Skeletal muscle cell (primary cell): Measurements from ENCODE around the gene RAB32.
"Not testable (repeated sequence)": the region's sequence is repeated elsewhere in the genome, so short reads cannot be mapped to it uniquely, and the experiment has no call there.

ENCODE experiments used
- DNase-seq: peaks from one replicate; pipeline ENCODE4 v3.0.0-alpha.2; 2010; ENCODE audit warnings: low read depth
- H3K4me3 ChIP-seq: 2 replicates; pipeline ENCODE4 v1.5.1; 2011; ENCODE audit warnings: low read depth, mild to moderate bottlenecking, control low read depth, low read length, moderate library complexity

The RAB32 gene

GRCh38 chr6:146543211-146543939 is at the start of gene RAB32:
RAB32 (plus strand) TSS chr6:146543833; CDS start chr6:146543872, 39 bp downstream.
- H3K4me3 ChIP-seq, result peak within 1 kb of the TSS; percentile 80
- DNase-seq, result peak; percentile 77

GRCh38 chr6:146498309-146498708 is 45.3 kb upstream of the RAB32 start:
- H3K4me3 ChIP-seq, result no peak overlapping the region
- DNase-seq, result no peak

GRCh38 chr6:146503096-146503495 is 40.5 kb upstream of the RAB32 start:
- no peak for DNase-seq
- no peak overlapping the region for H3K4me3 ChIP-seq

GRCh38 chr6:146515212-146515611 is 28.4 kb upstream of the RAB32 start:
- no peak overlapping the region for H3K4me3 ChIP-seq
- no peak for DNase-seq

- no peak for DNase-seq
- H3K4me3 ChIP-seq, result no peak overlapping the region
Measured at GRCh38 chr6:146526192-146526591, 17.4 kb upstream of the RAB32 start.

DNA sequence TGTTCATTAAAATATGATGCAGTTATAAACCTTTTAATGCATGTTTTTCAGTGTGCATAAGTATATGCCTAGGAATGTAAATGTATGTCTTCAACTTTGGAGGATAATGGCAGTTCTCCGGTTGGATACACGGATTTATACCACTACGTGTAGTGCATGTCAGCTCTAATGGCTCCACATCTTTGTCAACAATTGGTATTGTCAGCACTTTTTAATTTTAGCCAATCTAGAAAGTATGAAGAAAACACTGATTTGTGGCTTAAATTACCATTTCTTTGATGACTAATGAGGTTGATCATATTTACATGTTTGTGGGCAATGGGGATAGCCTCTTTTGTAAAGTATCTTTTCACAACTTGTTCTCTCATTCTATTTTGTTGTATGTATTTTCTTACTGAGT is 10.9 kb upstream of the RAB32 start:
- no peak overlapping the region for H3K4me3 ChIP-seq
- DNase-seq, result no peak

- DNase-seq, result no peak
- peak overlapping the region; percentile 80 for H3K4me3 ChIP-seq
Measured at GRCh38 chr6:146542881-146543210, 787 bp upstream of the RAB32 start.

GRCh38 chr6:146543940-146544615 is 445 bp downstream of the RAB32 start:
- H3K4me3 ChIP-seq, result peak overlapping the region; percentile 80
- no peak for DNase-seq

GRCh38 chr6:146544616-146545182 is 1.1 kb downstream of the RAB32 start:
- H3K4me3 ChIP-seq, result peak overlapping the region; percentile 80

DNA sequence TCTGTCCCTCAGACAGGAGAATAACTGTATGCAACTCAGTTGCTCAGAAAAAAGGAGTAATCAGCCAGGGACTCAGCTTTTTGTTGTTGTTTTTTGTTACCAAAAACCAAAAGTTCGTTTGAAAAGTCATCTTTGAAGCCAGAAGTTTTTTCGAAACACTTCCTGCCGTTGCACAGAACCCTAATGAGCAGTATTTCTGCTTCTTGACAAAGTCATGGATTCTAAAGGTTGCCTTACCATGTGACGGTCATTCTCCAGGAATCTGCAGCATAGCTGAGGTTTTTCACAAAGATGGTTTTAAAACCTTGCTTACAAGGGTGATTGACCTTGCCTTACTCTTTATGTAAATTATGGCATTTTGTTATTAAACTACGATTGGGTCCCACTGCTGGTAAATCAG is 1.9 kb downstream of the RAB32 start:
- DNase-seq, result no peak
- peak overlapping the region; percentile 80 for H3K4me3 ChIP-seq

More at GRCh38 chr6:146544616-146545182, 1.1 kb downstream of the RAB32 start:
- DNase-seq, result no peak

- no peak overlapping the region for H3K4me3 ChIP-seq
- peak; percentile 59 for DNase-seq
Measured at GRCh38 chr6:146546443-146547043, 2.9 kb downstream of the RAB32 start.

- DNase-seq, result no peak
- H3K4me3 ChIP-seq, result no peak overlapping the region
Measured at GRCh38 chr6:146547889-146548288, 4.3 kb downstream of the RAB32 start.

GRCh38 chr6:146548898-146549374 is 5.3 kb downstream of the RAB32 start:
- no peak for DNase-seq
- H3K4me3 ChIP-seq, result no peak overlapping the region

DNA sequence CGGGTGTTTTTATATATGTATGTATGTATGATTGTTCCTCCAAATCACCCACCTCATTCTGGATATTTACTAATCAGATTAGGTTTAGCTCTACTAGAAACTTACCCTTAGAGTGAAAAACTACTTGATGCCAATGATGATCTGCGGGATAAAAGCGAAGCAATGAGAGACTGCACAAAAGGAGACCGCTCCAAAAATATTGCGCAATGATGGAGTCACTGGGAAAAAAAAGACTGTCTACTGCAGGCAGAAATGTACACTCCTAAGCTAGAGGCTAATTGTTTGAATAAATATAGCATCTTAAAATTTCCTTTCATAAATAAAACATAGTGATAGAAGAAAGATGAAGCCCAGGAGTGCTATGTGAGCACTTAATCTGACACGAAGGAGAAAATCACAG is 7.3 kb downstream of the RAB32 start:
- no peak overlapping the region for H3K4me3 ChIP-seq
- DNase-seq, result no peak

DNA sequence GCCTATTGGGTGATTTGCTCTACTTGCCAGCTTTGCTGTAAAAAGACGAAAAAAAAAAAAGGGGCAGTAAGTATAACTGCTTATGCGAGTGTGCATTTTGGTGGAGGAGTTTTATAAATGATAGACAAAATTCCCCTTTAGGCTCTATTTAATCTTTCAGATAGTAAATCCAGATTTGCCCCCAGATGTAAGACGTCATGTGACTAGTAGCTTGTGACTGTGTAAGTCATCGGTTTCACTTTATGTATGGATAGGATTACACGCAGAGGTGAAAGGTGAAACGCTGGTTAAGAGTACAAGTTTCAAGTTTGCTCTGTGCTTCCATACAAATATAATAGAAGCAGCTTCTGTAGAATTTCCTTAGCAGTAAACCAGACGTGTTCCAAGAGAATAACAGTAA is 7.9 kb downstream of the RAB32 start:
- no peak overlapping the region for H3K4me3 ChIP-seq
- no peak for DNase-seq

- DNase-seq, result no peak
- H3K4me3 ChIP-seq, result no peak overlapping the region
Measured at GRCh38 chr6:146553377-146554135, 9.9 kb downstream of the RAB32 start.

DNA sequence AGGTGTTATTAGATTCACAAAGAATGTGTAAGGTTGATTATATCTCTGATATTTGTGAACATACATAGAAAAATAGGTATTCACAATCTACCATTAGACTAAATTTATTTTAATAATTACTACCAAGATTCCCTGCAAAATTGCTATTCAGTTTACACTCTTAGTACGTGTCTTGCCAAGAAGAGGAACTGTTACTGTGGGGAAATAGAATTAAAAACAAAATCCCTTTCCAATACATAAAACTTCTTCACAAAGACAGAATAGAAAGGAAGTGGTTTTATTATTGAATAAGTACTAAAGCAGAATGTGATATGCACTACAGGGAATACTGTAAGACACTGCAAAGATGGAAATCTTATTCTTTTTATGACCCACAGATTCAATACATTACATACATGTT is 17.0 kb downstream of the RAB32 start:
- no peak overlapping the region for H3K4me3 ChIP-seq
- DNase-seq, result no peak

DNA sequence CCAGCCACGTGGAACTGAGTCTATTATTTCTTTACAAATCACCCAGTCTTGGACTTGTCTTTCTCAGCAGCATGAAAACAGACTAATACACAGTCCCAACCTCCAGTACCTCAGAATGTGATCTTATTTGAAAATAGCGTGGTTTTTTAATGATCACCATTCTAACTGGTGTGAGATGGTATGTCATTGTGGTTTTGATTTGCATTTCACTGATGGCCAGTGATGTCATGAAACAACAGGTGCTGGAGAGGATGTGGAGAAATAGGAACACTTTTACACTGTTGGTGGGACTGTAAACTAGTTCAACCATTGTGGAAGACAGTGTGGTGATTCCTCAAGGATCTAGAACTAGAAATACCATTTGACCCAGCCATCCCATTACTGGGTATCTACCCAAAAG is 23.0 kb downstream of the RAB32 start:
- not testable (repeated sequence) for DNase-seq, H3K4me3 ChIP-seq

DNA sequence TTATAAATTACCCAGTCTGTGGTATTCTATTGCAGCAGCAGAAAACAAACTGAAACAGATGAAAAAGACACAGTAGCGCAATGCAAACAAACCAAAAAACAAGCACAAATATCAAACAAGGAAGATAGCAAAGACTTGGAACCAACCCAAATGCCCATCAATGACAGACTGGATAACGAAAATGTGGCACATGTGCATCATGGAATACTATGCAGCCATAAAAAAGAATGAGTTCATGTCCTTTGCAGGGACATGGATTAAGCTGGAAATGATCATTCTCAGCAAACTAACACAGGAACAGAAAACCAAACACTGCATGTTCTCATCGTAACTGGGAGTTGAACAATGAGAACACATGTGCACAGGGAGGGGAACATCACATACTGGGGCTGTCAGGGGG is 25.0 kb downstream of the RAB32 start:
- not testable (repeated sequence) for DNase-seq, H3K4me3 ChIP-seq

GRCh38 chr6:146574211-146574610 is 30.6 kb downstream of the RAB32 start:
- DNase-seq, result no peak
- H3K4me3 ChIP-seq, result no peak overlapping the region
